ENCODE results near the gene AGFG1. TPM values are rescaled to one million over a fixed set of nuclear protein-coding genes. Genes with fewer than 3 reads are reported as not detected.

AGFG1 gene, protein sequence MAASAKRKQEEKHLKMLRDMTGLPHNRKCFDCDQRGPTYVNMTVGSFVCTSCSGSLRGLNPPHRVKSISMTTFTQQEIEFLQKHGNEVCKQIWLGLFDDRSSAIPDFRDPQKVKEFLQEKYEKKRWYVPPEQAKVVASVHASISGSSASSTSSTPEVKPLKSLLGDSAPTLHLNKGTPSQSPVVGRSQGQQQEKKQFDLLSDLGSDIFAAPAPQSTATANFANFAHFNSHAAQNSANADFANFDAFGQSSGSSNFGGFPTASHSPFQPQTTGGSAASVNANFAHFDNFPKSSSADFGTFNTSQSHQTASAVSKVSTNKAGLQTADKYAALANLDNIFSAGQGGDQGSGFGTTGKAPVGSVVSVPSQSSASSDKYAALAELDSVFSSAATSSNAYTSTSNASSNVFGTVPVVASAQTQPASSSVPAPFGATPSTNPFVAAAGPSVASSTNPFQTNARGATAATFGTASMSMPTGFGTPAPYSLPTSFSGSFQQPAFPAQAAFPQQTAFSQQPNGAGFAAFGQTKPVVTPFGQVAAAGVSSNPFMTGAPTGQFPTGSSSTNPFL
- total RNA-seq (10 to 100 TPM; 58.9 to 90.2 TPM), polyA plus RNA-seq (100 to 1,000 TPM in 1 of 2 donors, 10 to 100 TPM in 1; 22.4 to 142 TPM)
- long read RNA-seq, donor 1, full-length matches to known transcripts: 2 of 2 reads
- long read RNA-seq, donor 1, partial matches to known transcripts: 0 of 2 reads
- long read RNA-seq, donor 1, other reads (novel, unspliced or antisense): 0 of 2 reads
- long read RNA-seq, donor 2, full-length matches to known transcripts: 1 of 1 reads
- long read RNA-seq, donor 2, partial matches to known transcripts: 0 of 1 reads
- long read RNA-seq, donor 2, other reads (novel, unspliced or antisense): 0 of 1 reads
- long read RNA-seq, donor 3, full-length matches to known transcripts: 2 of 2 reads
- long read RNA-seq, donor 3, partial matches to known transcripts: 0 of 2 reads
- long read RNA-seq, donor 3, other reads (novel, unspliced or antisense): 0 of 2 reads
- long read RNA-seq, donor 4: 0 reads
- long read RNA-seq, donor 5, full-length matches to known transcripts: 1 of 12 reads
- long read RNA-seq, donor 5, partial matches to known transcripts: 11 of 12 reads
- long read RNA-seq, donor 5, other reads (novel, unspliced or antisense): 0 of 12 reads

DNA sequence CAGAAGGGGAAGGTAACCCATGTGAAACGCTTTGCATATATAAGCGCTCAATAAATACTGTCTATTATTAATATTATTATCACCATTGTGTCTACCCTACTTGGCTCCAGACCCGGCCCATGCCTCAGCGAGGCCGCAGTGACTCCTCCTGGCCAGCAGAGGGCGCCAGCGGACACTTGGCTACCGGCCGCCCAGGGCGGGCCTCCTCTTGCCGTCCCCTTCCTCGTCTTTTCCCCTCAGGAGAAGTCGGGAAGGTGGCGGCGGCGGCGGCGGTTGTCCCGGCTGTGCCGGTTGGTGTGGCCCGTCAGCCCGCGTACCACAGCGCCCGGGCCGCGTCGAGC, at the start of gene AGFG1:
Gene AGFG1, plus strand, starts transcription at position 233 of the 341 bp plus-strand sequence. CDS start 266 bp downstream, outside the sequence.
- H3K27me3 ChIP-seq (ENCODE audit: control insufficient read depth in 3 of 3, insufficient read depth in 3 of 3, low read length in 2 of 3): no peaks in the 10 kb centered on the region
- TF ChIP-seq, protein P1, sequence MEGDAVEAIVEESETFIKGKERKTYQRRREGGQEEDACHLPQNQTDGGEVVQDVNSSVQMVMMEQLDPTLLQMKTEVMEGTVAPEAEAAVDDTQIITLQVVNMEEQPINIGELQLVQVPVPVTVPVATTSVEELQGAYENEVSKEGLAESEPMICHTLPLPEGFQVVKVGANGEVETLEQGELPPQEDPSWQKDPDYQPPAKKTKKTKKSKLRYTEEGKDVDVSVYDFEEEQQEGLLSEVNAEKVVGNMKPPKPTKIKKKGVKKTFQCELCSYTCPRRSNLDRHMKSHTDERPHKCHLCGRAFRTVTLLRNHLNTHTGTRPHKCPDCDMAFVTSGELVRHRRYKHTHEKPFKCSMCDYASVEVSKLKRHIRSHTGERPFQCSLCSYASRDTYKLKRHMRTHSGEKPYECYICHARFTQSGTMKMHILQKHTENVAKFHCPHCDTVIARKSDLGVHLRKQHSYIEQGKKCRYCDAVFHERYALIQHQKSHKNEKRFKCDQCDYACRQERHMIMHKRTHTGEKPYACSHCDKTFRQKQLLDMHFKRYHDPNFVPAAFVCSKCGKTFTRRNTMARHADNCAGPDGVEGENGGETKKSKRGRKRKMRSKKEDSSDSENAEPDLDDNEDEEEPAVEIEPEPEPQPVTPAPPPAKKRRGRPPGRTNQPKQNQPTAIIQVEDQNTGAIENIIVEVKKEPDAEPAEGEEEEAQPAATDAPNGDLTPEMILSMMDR (IDR thresholded peaks at IDR 0.05; ENCODE audit: control extremely low read depth, extremely low read depth): peak; percentile 93
- H3K4me1 ChIP-seq (ENCODE audit: control insufficient read depth in 5 of 5, insufficient read depth in 5 of 5, low read length in 5 of 5): peaks cover 0 to 15% (median 5%) of the 10 kb centered on the region in 5 donors
- H3K9me3 ChIP-seq (ENCODE audit: control insufficient read depth in 4 of 4, insufficient read depth in 3 of 4, low read length in 3 of 4): no peaks in the 10 kb centered on the region
- ATAC-seq (ENCODE audit: insufficient read depth, low FRiP score) (peak; percentile 91), DNase-seq (peak; percentile 83 to 90 (median 86))
- H3K27ac ChIP-seq (ENCODE audit: low read depth in 1 of 2, low read length in 1 of 2): peak within 1 kb of the TSS; percentile 80 to 97
- H3K4me3 ChIP-seq: peak within 1 kb of the TSS; percentile 98
- H3K9ac ChIP-seq (ENCODE audit: insufficient read depth in 1 of 2, low read length in 2 of 2): peak within 1 kb of the TSS in 1 of 2 donors; percentile 77
- no peaks in the 10 kb centered on the region for H3K36me3 ChIP-seq (ENCODE audit: control insufficient read depth in 4 of 4, insufficient read depth in 4 of 4, low read length in 4 of 4)
- WGBS, 2 donors: 0% methylated on average over 19 to 28 of the region's 28 CpGs

DNA sequence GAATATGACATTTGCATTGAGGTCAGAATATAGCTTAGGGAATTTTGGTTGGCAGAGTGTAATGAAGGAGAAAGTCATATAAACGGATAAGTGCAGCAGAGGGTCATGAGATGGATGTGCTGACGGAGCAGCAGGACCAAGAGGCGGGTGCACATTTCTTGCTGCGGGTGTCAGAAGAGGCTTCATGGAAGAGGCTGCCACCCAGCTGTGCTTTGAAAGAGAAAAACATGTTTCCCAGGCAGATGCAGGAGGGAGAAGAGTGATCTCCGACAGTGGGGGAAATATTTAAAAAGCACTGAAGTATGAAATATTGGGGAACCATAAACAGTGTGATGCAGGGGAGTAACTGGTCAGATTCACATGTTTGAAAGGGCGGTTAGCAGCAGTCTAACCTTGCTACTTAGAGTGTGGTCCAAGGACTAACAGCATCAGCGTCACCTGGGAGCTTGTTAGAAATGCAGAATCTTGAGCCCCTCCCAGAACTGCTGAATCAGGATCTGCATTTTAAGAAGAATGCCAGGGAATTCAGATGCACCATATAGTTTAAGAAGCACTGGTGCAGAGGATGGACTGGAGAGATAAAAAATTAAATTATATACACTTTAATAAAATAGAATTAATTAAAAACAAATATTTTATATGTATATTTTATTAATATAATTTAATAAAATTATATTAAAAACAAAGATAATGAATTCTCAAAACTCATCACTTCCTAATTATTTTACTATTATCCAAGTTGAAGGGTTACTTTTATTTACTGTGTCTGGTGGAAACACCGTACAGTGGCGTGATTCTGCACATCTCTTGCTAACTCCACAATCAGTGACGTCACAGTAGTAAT, 48.1 kb upstream of the AGFG1 start:
- no peak overlapping the region for H3K9ac ChIP-seq (ENCODE audit: insufficient read depth in 1 of 2, low read length in 2 of 2)
- H3K4me1 ChIP-seq (ENCODE audit: control insufficient read depth in 5 of 5, insufficient read depth in 5 of 5, low read length in 5 of 5): no peaks in the 10 kb centered on the region
- 74 to 83% methylated on average over 10 of the region's 10 CpGs for WGBS, 2 donors
- no peaks in the 10 kb centered on the region for H3K36me3 ChIP-seq (ENCODE audit: control insufficient read depth in 4 of 4, insufficient read depth in 4 of 4, low read length in 4 of 4)
- DNase-seq (no peak), ATAC-seq (ENCODE audit: insufficient read depth, low FRiP score) (no peak)
- H3K27me3 ChIP-seq (ENCODE audit: control insufficient read depth in 3 of 3, insufficient read depth in 3 of 3, low read length in 2 of 3): no peaks in the 10 kb centered on the region
- H3K27ac ChIP-seq (ENCODE audit: low read depth in 1 of 2, low read length in 1 of 2): no peak overlapping the region
- H3K4me3 ChIP-seq: no peak overlapping the region
- TF ChIP-seq, protein P1 (IDR thresholded peaks at IDR 0.05; ENCODE audit: control extremely low read depth, extremely low read depth): no peak
- H3K9me3 ChIP-seq (ENCODE audit: control insufficient read depth in 4 of 4, insufficient read depth in 3 of 4, low read length in 3 of 4): no peaks in the 10 kb centered on the region

DNA sequence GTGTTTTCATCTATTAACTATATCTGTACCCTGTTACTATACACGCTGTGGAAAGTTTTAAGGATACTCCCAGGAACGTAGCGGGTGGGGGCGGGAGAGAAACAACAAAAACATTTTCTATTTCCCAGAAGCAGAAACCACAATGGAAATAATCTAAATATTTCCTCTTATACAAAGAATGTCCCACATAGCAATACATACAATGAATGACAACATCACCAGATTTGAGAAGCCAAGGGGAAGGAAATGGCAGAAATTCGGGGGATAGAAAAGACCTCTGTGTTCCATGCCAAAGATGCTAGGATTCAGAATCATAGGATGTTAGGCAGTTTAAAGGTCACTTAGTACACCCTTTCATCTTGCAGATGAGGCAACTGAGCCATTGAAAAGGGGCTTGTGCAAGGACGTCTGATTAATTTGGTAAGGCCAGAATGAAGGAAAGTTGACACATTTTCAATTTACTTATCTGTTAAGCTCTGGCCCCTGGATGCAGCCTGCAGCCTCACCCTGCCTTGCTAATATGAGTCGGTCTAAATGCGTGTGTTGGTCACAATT, 43.1 kb upstream of the AGFG1 start:
- Histone ChIP-seq H3K36me3 (ENCODE audit: control insufficient read depth in 4 of 4, insufficient read depth in 4 of 4, low read length in 4 of 4) (no peaks in the 10 kb centered on the region), H3K9me3 (ENCODE audit: control insufficient read depth in 4 of 4, insufficient read depth in 3 of 4, low read length in 3 of 4) (peaks cover 0 to 6% (median 4%) of the 10 kb centered on the region in 4 donors), H3K4me3 (no peak overlapping the region), H3K4me1 (ENCODE audit: control insufficient read depth in 5 of 5, insufficient read depth in 5 of 5, low read length in 5 of 5) (no peaks in the 10 kb centered on the region), H3K9ac (ENCODE audit: insufficient read depth in 1 of 2, low read length in 2 of 2) (no peak overlapping the region), H3K27ac (ENCODE audit: low read depth in 1 of 2, low read length in 1 of 2) (no peak overlapping the region), H3K27me3 (ENCODE audit: control insufficient read depth in 3 of 3, insufficient read depth in 3 of 3, low read length in 2 of 3) (no peaks in the 10 kb centered on the region)
- TF ChIP-seq, protein P1 (IDR thresholded peaks at IDR 0.05; ENCODE audit: control extremely low read depth, extremely low read depth): no peak
- ATAC-seq (ENCODE audit: insufficient read depth, low FRiP score): no peak
- no peak for DNase-seq
- 80 to 86% methylated on average over 8 of the region's 8 CpGs for WGBS, 2 donors

All from lung (tissue), 16 donors.